Measurements from ENCODE around the gene PRR12. TPM values are rescaled to one million over a fixed set of nuclear protein-coding genes. Genes with fewer than 3 reads are reported as not detected.

PRR12 gene
- polyA plus RNA-seq, 1 experiment = 0.36 TPM

GRCh38 chr19:49574206-49574755 is 16.7 kb upstream of the PRR12 start:
- H3K27ac ChIP-seq (ENCODE audit: low read depth, low read length) = no peak overlapping the region
- TF ChIP-seq, protein P1, sequence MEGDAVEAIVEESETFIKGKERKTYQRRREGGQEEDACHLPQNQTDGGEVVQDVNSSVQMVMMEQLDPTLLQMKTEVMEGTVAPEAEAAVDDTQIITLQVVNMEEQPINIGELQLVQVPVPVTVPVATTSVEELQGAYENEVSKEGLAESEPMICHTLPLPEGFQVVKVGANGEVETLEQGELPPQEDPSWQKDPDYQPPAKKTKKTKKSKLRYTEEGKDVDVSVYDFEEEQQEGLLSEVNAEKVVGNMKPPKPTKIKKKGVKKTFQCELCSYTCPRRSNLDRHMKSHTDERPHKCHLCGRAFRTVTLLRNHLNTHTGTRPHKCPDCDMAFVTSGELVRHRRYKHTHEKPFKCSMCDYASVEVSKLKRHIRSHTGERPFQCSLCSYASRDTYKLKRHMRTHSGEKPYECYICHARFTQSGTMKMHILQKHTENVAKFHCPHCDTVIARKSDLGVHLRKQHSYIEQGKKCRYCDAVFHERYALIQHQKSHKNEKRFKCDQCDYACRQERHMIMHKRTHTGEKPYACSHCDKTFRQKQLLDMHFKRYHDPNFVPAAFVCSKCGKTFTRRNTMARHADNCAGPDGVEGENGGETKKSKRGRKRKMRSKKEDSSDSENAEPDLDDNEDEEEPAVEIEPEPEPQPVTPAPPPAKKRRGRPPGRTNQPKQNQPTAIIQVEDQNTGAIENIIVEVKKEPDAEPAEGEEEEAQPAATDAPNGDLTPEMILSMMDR (IDR thresholded peaks at IDR 0.05; ENCODE audit: low read depth, low read length) = no peak
- DNase-seq (ENCODE audit: low read depth, low spot score) = no peak
- CTCF ChIA-PET = interaction anchor here (0.7 to 1.0 kb wide), 2 partner anchors 28 to 51 kb away, joined by 3 to 4 read pairs; no protein-coding TSS in a partner anchor
- H3K4me3 ChIP-seq (ENCODE audit: low read depth, low read length) = no peak overlapping the region
- POLR2A ChIA-PET = interaction anchor here (1.0 kb wide), 1 partner anchor 25 kb away, joined by 3 read pairs; no protein-coding TSS in a partner anchor
- H3K27me3 ChIP-seq (ENCODE audit: control insufficient read depth, insufficient read depth, low read length) = no peaks in the 10 kb centered on the region
- no peaks in the 10 kb centered on the region for H3K9me3 ChIP-seq (ENCODE audit: control insufficient read depth, insufficient read depth, low read length)

GRCh38 chr19:49579193-49579592 is 11.8 kb upstream of the PRR12 start:
- H3K4me3 ChIP-seq (ENCODE audit: low read depth, low read length) = peak overlapping the region; percentile 97
- DNase-seq (ENCODE audit: low read depth, low spot score) = no peak
- no peaks in the 10 kb centered on the region for H3K9me3 ChIP-seq (ENCODE audit: control insufficient read depth, insufficient read depth, low read length)
- ChIA-PET POLR2A (interaction anchor here (0.6 to 3.0 kb wide), 5 partner anchors 11 to 68 kb away, joined by 3 to 25 read pairs (median 5); partner anchors contain the start of genes PRR12, RRAS and SCAF1), CTCF (interaction anchor here (1.0 to 3.7 kb wide), 3 partner anchors 9 to 128 kb away, joined by 3 to 53 read pairs (median 9); partner anchors contain the start of gene PIH1D1)
- TF ChIP-seq, protein P1 (IDR thresholded peaks at IDR 0.05; ENCODE audit: low read depth, low read length) = no peak
- no peaks in the 10 kb centered on the region for H3K27me3 ChIP-seq (ENCODE audit: control insufficient read depth, insufficient read depth, low read length)
- H3K27ac ChIP-seq (ENCODE audit: low read depth, low read length) = no peak overlapping the region

GRCh38 chr19:49579947-49580263 is 11.1 kb upstream of the PRR12 start:
- Histone ChIP-seq H3K27ac (ENCODE audit: low read depth, low read length) (peak overlapping the region; percentile 54), H3K27me3 (ENCODE audit: control insufficient read depth, insufficient read depth, low read length) (no peaks in the 10 kb centered on the region), H3K9me3 (ENCODE audit: control insufficient read depth, insufficient read depth, low read length) (no peaks in the 10 kb centered on the region), H3K4me3 (ENCODE audit: low read depth, low read length) (peak overlapping the region; percentile 97)
- ChIA-PET POLR2A (interaction anchor here (0.5 to 3.0 kb wide), 13 partner anchors 10 to 187 kb away, joined by 3 to 25 read pairs (median 4); partner anchors contain the start of genes AP2A1, PRR12, RRAS and SCAF1), CTCF (interaction anchor here (0.6 to 3.7 kb wide), 4 partner anchors 10 to 308 kb away, joined by 3 to 53 read pairs (median 8); partner anchors contain the start of gene PIH1D1)
- no peak for DNase-seq (ENCODE audit: low read depth, low spot score)
- TF ChIP-seq, protein P1 (IDR thresholded peaks at IDR 0.05; ENCODE audit: low read depth, low read length) = no peak

DNA sequence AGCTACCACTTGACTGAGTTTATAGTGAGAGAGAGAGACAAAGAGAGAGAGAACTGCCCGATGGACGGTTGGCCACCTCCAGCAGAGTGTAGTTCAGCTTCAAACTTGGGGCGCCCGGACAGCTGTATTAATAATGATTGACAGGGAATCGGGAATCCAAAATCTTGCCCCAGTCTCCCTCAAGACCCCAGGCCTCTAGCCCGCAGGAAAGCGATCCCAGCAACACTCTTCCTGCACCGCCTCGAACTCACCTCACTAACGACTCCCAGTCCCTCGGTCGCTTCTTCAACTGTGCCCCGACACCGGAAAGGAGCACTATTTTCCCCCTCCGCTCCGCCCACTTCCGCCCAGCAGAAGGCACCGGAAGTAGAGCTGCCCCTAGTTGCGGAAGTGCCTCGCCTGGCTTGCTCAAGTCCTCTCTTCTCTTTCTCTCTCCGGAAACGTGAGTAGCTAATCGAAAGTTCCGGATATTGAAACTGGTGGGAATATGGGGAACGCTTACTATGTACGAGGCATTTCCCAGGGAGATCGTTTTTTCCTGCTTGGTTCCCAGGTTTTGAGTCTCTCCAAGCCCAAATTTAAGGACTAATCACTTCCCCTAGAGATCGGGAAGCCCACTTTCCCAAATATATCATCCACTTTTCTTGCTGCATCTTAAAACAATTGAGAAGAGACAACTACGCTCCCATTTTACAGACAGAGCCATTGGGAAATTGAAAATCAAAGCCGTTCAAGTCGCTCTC is 10.5 kb upstream of the PRR12 start, which contains the start of gene NOSIP:
Gene NOSIP (minus strand): TSS at position 293 of the 743 bp plus-strand sequence. CDS start 19,865 bp downstream, outside the sequence.
- DNase-seq (ENCODE audit: low read depth, low spot score) = peak; percentile 91
- H3K4me3 ChIP-seq (ENCODE audit: low read depth, low read length) = peak within 1 kb of the TSS; percentile 97
- no peaks in the 10 kb centered on the region for H3K27me3 ChIP-seq (ENCODE audit: control insufficient read depth, insufficient read depth, low read length)
- TF ChIP-seq, protein P1 (IDR thresholded peaks at IDR 0.05; ENCODE audit: low read depth, low read length) = no peak
- CTCF ChIA-PET = interaction anchor here (0.6 to 3.7 kb wide), 4 partner anchors 10 to 308 kb away, joined by 3 to 53 read pairs (median 8); partner anchors contain the start of gene PIH1D1
- POLR2A ChIA-PET = interaction anchor here (0.5 to 3.0 kb wide), 24 partner anchors 10 to 442 kb away, joined by 3 to 25 read pairs (median 4); partner anchors contain the start of genes AP2A1, GFY, PRR12 and RCN3
- H3K27ac ChIP-seq (ENCODE audit: low read depth, low read length) = peak within 1 kb of the TSS; percentile 54
- H3K9me3 ChIP-seq (ENCODE audit: control insufficient read depth, insufficient read depth, low read length) = no peaks in the 10 kb centered on the region

Measured in AG04450 (cell line).